H1 (cell line): ENCODE measurements around the gene TAF6. TPM values are rescaled to one million over a fixed set of nuclear protein-coding genes. Genes with fewer than 3 reads are reported as not detected.

ENCODE experiments used
- CTCF ChIA-PET: fragments of 300-600 bp; sonication (Branson Sonifier 250); formaldehyde crosslinking; loops from one replicate; lab custom pipeline; 2021; ENCODE audit not compliant: partially characterized antibody; lab: Charles Lee
- POLR2A ChIA-PET: fragments of 300-600 bp; sonication (Branson Sonifier 250); formaldehyde crosslinking; loops from one replicate; lab custom pipeline; 2021; ENCODE audit warnings: inconsistent platforms; ENCODE audit not compliant: partially characterized antibody; lab: Charles Lee
- DNase-seq, 2 experiments: peaks; one replicate each; pipeline versions ENCODE4 v3.0.0 to v3.0.0-alpha.2; 2010 to 2022; ENCODE audit warnings: low spot score in 2 of 2, low read depth in 1 of 2, mixed read lengths in 1 of 2
- FAIRE-seq: peaks from 2 replicates; lab custom pipeline; 2011; peaks lifted over from hg19 to GRCh38; lab: Jason Lieb, UNC
- H2AFZ ChIP-seq: 2 replicates; pipeline ENCODE4 v1.8.1; 2012; ENCODE audit warnings: low read length, inconsistent platforms
- H2AK5ac ChIP-seq: 2 replicates; pipeline ENCODE4 v1.6.1; 2013; ENCODE audit warnings: low read depth, low read length
- H2BK120ac ChIP-seq: replicated peaks from 2 replicates; pipeline ENCODE3; 2013; ENCODE audit warnings: low read depth, low read length, inconsistent platforms
- H2BK12ac ChIP-seq: 2 replicates; pipeline ENCODE4 v1.6.1; 2013; ENCODE audit warnings: low read depth, low read length
- H2BK15ac ChIP-seq: 2 replicates; pipeline ENCODE4 v1.6.1; 2013; ENCODE audit warnings: low read length
- H2BK20ac ChIP-seq: 2 replicates; pipeline ENCODE4 v1.6.1; 2013; ENCODE audit warnings: low read length
- H2BK5ac ChIP-seq: 2 replicates; pipeline ENCODE4 v1.6.1; 2013; ENCODE audit warnings: low read depth, low read length
- H3K14ac ChIP-seq: 2 replicates; pipeline ENCODE4 v1.6.1; 2013; ENCODE audit warnings: inconsistent platforms; ENCODE audit not compliant: insufficient read length
- H3K18ac ChIP-seq: 2 replicates; pipeline ENCODE4 v1.6.1; 2013; ENCODE audit warnings: low read length; ENCODE audit errors: extremely low read depth
- H3K23ac ChIP-seq: 2 replicates; pipeline ENCODE4 v1.6.1; 2013; ENCODE audit warnings: inconsistent platforms; ENCODE audit not compliant: insufficient read length
- H3K23me2 ChIP-seq: 2 replicates; pipeline ENCODE4 v1.6.1; 2013; ENCODE audit warnings: low read depth, low read length
- H3K27ac ChIP-seq: 2 replicates; pipeline ENCODE4 v1.6.1; 2011; ENCODE audit warnings: low read depth, low read length, inconsistent platforms
- H3K27me3 ChIP-seq, 4 experiments: replicated peaks in 1 of 4; 1 replicate in 1 of 4; 2 replicates in 3 of 4; pipeline versions ENCODE4 v1.6.1 to v1.8.1; 2011 to 2013; ENCODE audit warnings: low read length in 3 of 4, mild to moderate bottlenecking in 3 of 4, inconsistent platforms in 2 of 4, mixed read lengths in 2 of 4, moderate library complexity in 1 of 4; ENCODE audit not compliant: control insufficient read depth in 3 of 4, insufficient read depth in 3 of 4; ENCODE audit errors: extremely low read depth in 1 of 4
- H3K36me3 ChIP-seq, 4 experiments: 2 replicates each; pipeline versions ENCODE4 v1.6.1 to v1.8.1; 2011 to 2013; ENCODE audit warnings: mild to moderate bottlenecking in 4 of 4, low read length in 3 of 4, moderate library complexity in 2 of 4, control low read depth in 1 of 4, inconsistent platforms in 1 of 4; ENCODE audit not compliant: insufficient read depth in 4 of 4, control insufficient read depth in 2 of 4
- H3K4ac ChIP-seq: replicated peaks from 2 replicates; pipeline ENCODE3; 2013; ENCODE audit warnings: low read length, low read depth, mixed read lengths, inconsistent platforms; ENCODE audit not compliant: insufficient read length
- H3K4me1 ChIP-seq, 4 experiments: replicated peaks in 1 of 4; 1 replicate in 1 of 4; 2 replicates in 3 of 4; pipeline versions ENCODE4 v1.6.1 to v1.8.1; 2011 to 2013; ENCODE audit warnings: low read length in 3 of 4, inconsistent platforms in 2 of 4, mixed read lengths in 1 of 4; ENCODE audit not compliant: insufficient read depth in 4 of 4, control insufficient read depth in 3 of 4
- H3K4me2 ChIP-seq, 2 experiments: 2 replicates each; pipeline versions ENCODE4 v1.6.1 to v1.8.1; 2011 to 2013; ENCODE audit warnings: low read depth in 2 of 2, low read length in 2 of 2, control low read depth in 1 of 2, inconsistent platforms in 1 of 2, mild to moderate bottlenecking in 1 of 2; ENCODE audit not compliant: insufficient read depth in 1 of 2
- H3K4me3 ChIP-seq, 4 experiments: fragments of 200-600, 300-600 bp in 1 of 4; sonication (generic), shearing (Covaris generic), sonication (Bioruptor Twin) in 1 of 4; 2 replicates each; pipeline versions ENCODE4 v1.5.1 to v1.8.1; 2011 to 2016; ENCODE audit warnings: low read length in 4 of 4, low read depth in 3 of 4, control low read depth in 2 of 4, inconsistent platforms in 2 of 4, mild to moderate bottlenecking in 2 of 4, mixed read lengths in 1 of 4, moderate library complexity in 1 of 4; ENCODE audit not compliant: insufficient read depth in 2 of 4; ENCODE audit errors: extremely low read depth in 1 of 4
- H3K56ac ChIP-seq: replicated peaks from 2 replicates; pipeline ENCODE3; 2013; ENCODE audit warnings: low read depth, mild to moderate bottlenecking, mixed read lengths, low read length, inconsistent platforms; ENCODE audit not compliant: insufficient read length
- H3K79me1 ChIP-seq: 2 replicates; pipeline ENCODE4 v1.6.1; 2013; ENCODE audit warnings: low read depth, low read length, control low read depth
- H3K79me2 ChIP-seq, 2 experiments: 2 replicates each; pipeline versions ENCODE4 v1.6.1 to v1.8.1; 2012 to 2013; ENCODE audit warnings: low read length in 2 of 2, mild to moderate bottlenecking in 2 of 2, inconsistent platforms in 1 of 2; ENCODE audit not compliant: insufficient read depth in 2 of 2, control insufficient read depth in 1 of 2
- H3K9ac ChIP-seq, 4 experiments: replicated peaks in 1 of 4; 1 replicate in 1 of 4; 2 replicates in 3 of 4; pipeline versions ENCODE4 v1.6.1 to v1.8.1; 2011 to 2013; ENCODE audit warnings: low read depth in 3 of 4, low read length in 3 of 4, control low read depth in 2 of 4, mild to moderate bottlenecking in 2 of 4, moderate library complexity in 2 of 4, inconsistent platforms in 1 of 4; ENCODE audit errors: extremely low read depth in 1 of 4
- H3K9me3 ChIP-seq, 2 experiments: 2 replicates each; pipeline versions ENCODE4 v1.6.1 to v1.8.1; 2012 to 2013; ENCODE audit warnings: mild to moderate bottlenecking in 2 of 2, moderate library complexity in 2 of 2, control low read depth in 1 of 2, inconsistent platforms in 1 of 2, low read depth in 1 of 2, low read length in 1 of 2, mixed read lengths in 1 of 2; ENCODE audit not compliant: insufficient read depth in 2 of 2
- H4K20me1 ChIP-seq, 2 experiments: replicated peaks in 1 of 2; 2 replicates each; pipeline versions ENCODE3 to v1.8.1; 2011 to 2013; ENCODE audit warnings: inconsistent platforms in 2 of 2, low read length in 2 of 2, mild to moderate bottlenecking in 1 of 2; ENCODE audit not compliant: insufficient read depth in 2 of 2, control insufficient read depth in 1 of 2
- H4K5ac ChIP-seq: 2 replicates; pipeline ENCODE4 v1.6.1; 2013; ENCODE audit warnings: low read length, low read depth, mixed read lengths, inconsistent platforms; ENCODE audit not compliant: insufficient read length
- H4K8ac ChIP-seq: 2 replicates; pipeline ENCODE4 v1.8.0; 2013; ENCODE audit warnings: mild to moderate bottlenecking, moderate library complexity, low read length, inconsistent platforms; ENCODE audit not compliant: insufficient read depth; ENCODE audit errors: extremely low read depth
- H4K91ac ChIP-seq: replicated peaks from 2 replicates; pipeline ENCODE3; 2013; ENCODE audit warnings: low read length, mixed read lengths, inconsistent platforms; ENCODE audit not compliant: insufficient read length
- RXRA ChIP-seq: IDR thresholded peaks from 2 replicates; pipeline ENCODE4 v1.6.1; 2011; ENCODE audit warnings: low read depth, mild to moderate bottlenecking, low read length, moderate library complexity; ENCODE audit not compliant: insufficient read depth
- WGBS, 2 experiments: shearing (Covaris generic) in 1 of 2; methylation state at CpG; one replicate each; pipeline versions ENCODE4 v1.1.6 to v1.1.7; 2013 to 2015; ENCODE audit warnings: low lambda C conversion rate in 2 of 2, mixed read lengths in 2 of 2, inconsistent platforms in 1 of 2, low coverage in 1 of 2, missing lambda C conversion rate in 1 of 2; ENCODE audit not compliant: insufficient replicate concordance in 2 of 2, insufficient coverage in 1 of 2, insufficient read length in 1 of 2; ENCODE audit errors: extremely low coverage in 1 of 2, missing lambda C conversion rate in 1 of 2; 5-methylcytosine and 5-hydroxymethylcytosine counted together
- polyA plus RNA-seq, 7 experiments: library from polyadenylated mRNA; depleted of rRNA in 3 of 7; stranded (reverse) in 5 of 7; unstranded in 2 of 7; fragments of >200 nt in 5 of 7; fragments of 200-250 nt in 2 of 7; gene quantifications; 1 replicate in 5 of 7; 2 replicates in 1 of 7; 4 replicates in 1 of 7; pipeline versions ENCODE4 v1.2.1 to v1.2.3, GENCODE V29; 2011 to 2013; ENCODE audit warnings: missing spikeins in 2 of 7, mixed read lengths in 2 of 7
- total RNA-seq: library from RNA; stranded (reverse); fragmentation: NEBNext Ultra II Directional; extraction: Animal tissue kit (Norgen Biotek cat#: 25700); gene quantifications from 2 replicates; pipeline ENCODE4 v1.2.1, GENCODE V29; 2021

TAF6 gene
- total and polyA plus RNA-seq, 2 of the 8 experiments (the other 6 are each of a cell fraction or from before 2014, with no cell fraction given), result 66.7 to 101 TPM

GRCh38 chr7:100087055-100087750 lies 32.0 kb downstream of the TAF6 start:
- H3K23ac ChIP-seq, result no peak overlapping the region
- H2BK5ac ChIP-seq, result peak overlapping the region; percentile 5; the same call in 1 of the 2 replicates
- H3K4me1 ChIP-seq, result peaks cover 0 to 9% (median 2%) of the 10 kb centered on the region in 4 experiments; a peak in 2 of 7 replicates
- peaks cover 9 to 20% (median 16%) of the 10 kb centered on the region in 4 experiments; a peak in 7 of 8 replicates for H3K36me3 ChIP-seq
- no peak for FAIRE-seq
- H3K14ac ChIP-seq, result no peak overlapping the region
- H4K91ac ChIP-seq, result no peak overlapping the region
- H2AK5ac ChIP-seq, result no peak overlapping the region
- no peak for DNase-seq
- ChIA-PET POLR2A (interaction anchor here (1.0 to 19.5 kb wide), 5 partner anchors 7 to 61 kb away, joined by 3 to 722 read pairs (median 7); partner anchors contain the start of genes AP4M1, LAMTOR4 and MCM7), CTCF (interaction anchor here (1.0 to 1.2 kb wide), 2 partner anchors 44 to 45 kb away, joined by 3 read pairs; no protein-coding TSS in a partner anchor)
- peaks cover 2 to 3% of the 10 kb centered on the region in 2 experiments for H4K20me1 ChIP-seq
- no peaks in the 10 kb centered on the region for H3K9me3 ChIP-seq
- no peak overlapping the region for H2AFZ ChIP-seq
- no peak overlapping the region for H4K5ac ChIP-seq
- H3K18ac ChIP-seq, result no peak overlapping the region
- no peak overlapping the region for H4K8ac ChIP-seq
- H2BK120ac ChIP-seq, result no peak overlapping the region
- H3K56ac ChIP-seq, result no peak overlapping the region
- 92% methylated on average over 9 of the region's 10 CpGs; no CpG with 5 or more reads in 1 of the 2 experiments for WGBS, 2 experiments
- H2BK12ac ChIP-seq, result no peak overlapping the region; the same call in 1 of the 2 replicates
- no peaks in the 10 kb centered on the region for H3K79me1 ChIP-seq
- no peak overlapping the region; the same call in 1 of the 2 replicates for H2BK20ac ChIP-seq
- no peak overlapping the region for H2BK15ac ChIP-seq
- no peak overlapping the region for H3K4me2 ChIP-seq
- H3K79me2 ChIP-seq, result peaks cover 0 to 6% of the 10 kb centered on the region in 2 experiments; a peak in 1 of 4 replicates
- no peak overlapping the region for H3K27ac ChIP-seq
- H3K4me3 ChIP-seq, result no peak overlapping the region
- no peak overlapping the region for H3K9ac ChIP-seq
- H3K27me3 ChIP-seq, result no peaks in the 10 kb centered on the region
- H3K4ac ChIP-seq, result no peak overlapping the region
- H3K23me2 ChIP-seq, result peaks cover 4% of the 10 kb centered on the region; the same call in 1 of the 2 replicates
- no peak for TF ChIP-seq RXRA
